ENCODE data around the gene GNG12. TPM values are rescaled to one million over a fixed set of nuclear protein-coding genes. Genes with fewer than 3 reads are reported as not detected.

The GNG12 gene
- total RNA-seq, 3 donors from 2014 or later = 85.0 to 191 (median 158) TPM

DNA sequence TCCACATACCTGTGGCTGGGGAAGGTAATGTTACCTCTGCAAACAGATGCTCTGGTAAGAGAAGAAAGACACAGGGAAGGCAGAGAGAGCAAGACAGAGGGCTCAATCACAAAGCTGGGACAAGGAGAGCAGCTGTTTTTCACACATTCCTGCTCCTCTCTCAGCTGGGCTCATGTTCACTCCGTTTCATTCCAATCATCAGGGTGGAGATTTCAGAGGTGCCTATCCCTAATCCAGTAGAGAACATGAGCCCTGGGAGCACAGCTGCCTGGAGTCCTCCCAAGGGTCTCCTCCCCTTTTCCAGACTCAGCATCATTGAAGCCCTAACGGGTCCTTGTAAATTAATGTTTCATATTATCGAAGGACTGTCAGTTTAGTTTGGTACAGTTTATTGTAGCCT is 128.9 kb downstream of the GNG12 start:
- no peaks in the 10 kb centered on the region for H3K36me3 ChIP-seq (ENCODE audit: low read depth)
- ATAC-seq (no peak), DNase-seq (no peak)
- H3K9me3 ChIP-seq = no peaks in the 10 kb centered on the region
- TF ChIP-seq CTCF (IDR thresholded peaks at IDR 0.05) = no peak
- intact Hi-C loops (cut with DNase I, micrococcal nuclease) = no loop called here
- peaks cover 12% of the 10 kb centered on the region for H3K4me1 ChIP-seq (ENCODE audit: low read depth)
- H3K4me3 ChIP-seq = no peak overlapping the region

DNA sequence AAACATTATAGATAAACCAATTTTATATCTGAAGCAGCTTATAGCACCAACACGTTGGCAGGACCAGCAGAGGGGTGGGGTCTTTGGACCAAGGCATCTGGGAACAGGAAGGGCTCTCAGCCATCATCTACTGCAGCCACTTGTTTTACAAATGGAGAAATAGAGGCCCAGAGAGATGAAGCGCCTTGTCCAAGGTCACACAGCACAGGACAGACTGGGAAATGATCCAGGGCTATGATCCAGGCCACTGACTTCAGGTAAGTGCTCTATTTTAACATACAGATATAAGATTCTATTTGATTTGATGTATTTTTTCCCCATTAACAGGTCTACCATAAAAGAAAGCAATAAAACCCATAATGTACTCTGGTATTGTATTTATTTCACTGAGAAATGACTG is 131.4 kb downstream of the GNG12 start:
- intact Hi-C loops (cut with DNase I, micrococcal nuclease) = no loop called here
- no peak for TF ChIP-seq CTCF (IDR thresholded peaks at IDR 0.05)

DNA sequence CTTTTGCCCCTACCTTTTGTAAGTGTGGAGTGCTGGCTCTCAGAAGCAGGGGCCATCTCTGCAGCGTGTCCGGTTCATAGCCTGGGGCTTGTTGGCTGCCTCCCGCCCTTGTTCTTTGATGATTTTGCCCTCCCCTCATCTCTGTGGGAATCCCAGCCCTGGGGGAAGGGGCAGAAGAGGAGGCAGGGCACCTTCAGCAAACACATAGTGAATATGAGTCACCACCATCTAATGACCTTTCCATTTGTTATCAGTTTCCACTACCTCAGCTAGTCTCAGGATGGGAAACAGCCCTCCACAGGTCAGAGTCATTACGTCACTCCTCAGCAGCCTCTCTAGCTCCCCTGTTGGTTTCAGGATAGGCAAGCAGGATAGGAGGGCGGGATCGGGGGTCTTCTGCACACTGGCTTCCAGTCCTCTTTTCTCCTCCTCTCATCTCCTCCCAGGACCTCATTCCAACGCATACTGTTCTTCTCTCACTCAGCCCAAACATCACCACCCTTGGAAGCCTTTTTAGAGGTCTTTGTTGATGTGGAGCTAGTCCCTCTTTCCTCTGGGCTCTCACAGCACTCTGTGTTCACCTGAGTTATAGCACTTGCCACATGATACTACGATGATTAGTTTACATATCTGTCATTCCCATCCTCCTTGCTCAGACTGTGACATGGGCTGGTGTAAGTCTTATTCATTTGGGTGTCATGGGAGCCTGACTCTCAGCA is 132.4 kb downstream of the GNG12 start:
- Histone ChIP-seq H3K4me3 (no peak overlapping the region), H3K9me3 (no peaks in the 10 kb centered on the region)
- no peak for DNase-seq

More for the DNA sequence above, 131.4 kb downstream of the GNG12 start:
- no peak overlapping the region for H3K4me3 ChIP-seq
- H3K9me3 ChIP-seq = no peaks in the 10 kb centered on the region
- DNase-seq = no peak
- no peaks in the 10 kb centered on the region for H3K4me1 ChIP-seq (ENCODE audit: low read depth)
- no peak for ATAC-seq
- no peaks in the 10 kb centered on the region for H3K36me3 ChIP-seq (ENCODE audit: low read depth)

DNA sequence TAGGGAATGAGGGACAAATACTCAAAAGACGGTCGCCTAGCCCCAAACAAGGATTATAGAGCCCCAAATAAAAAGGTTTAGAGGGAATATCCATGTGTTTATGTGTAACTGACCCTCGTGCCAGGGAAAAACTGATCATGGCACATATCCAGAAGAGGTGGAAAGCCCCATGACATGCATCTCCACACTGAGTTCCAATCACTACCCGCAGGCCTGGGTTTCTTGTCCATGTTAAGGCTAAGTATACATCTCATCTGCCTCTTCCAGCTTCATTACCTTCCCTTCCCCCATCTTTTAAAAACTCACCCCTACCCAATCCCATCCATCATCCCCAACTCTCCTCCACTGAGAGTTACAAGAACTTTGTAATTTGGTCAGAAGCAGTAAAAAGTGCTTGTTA is 133.0 kb downstream of the GNG12 start:
- intact Hi-C loops (cut with DNase I, micrococcal nuclease) = no loop called here
- no peak for TF ChIP-seq CTCF (IDR thresholded peaks at IDR 0.05)
- H3K9me3 ChIP-seq = no peaks in the 10 kb centered on the region
- no peaks in the 10 kb centered on the region for H3K36me3 ChIP-seq (ENCODE audit: low read depth)
- no peaks in the 10 kb centered on the region for H3K4me1 ChIP-seq (ENCODE audit: low read depth)
- ATAC-seq = no peak
- no peak overlapping the region for H3K4me3 ChIP-seq
- DNase-seq = no peak

More for the DNA sequence above, 132.4 kb downstream of the GNG12 start:
- no peak for TF ChIP-seq CTCF (IDR thresholded peaks at IDR 0.05)
- ATAC-seq = peak; percentile 66
- intact Hi-C loops (cut with DNase I, micrococcal nuclease) = no loop called here
- Histone ChIP-seq H3K4me1 (ENCODE audit: low read depth) (no peaks in the 10 kb centered on the region), H3K36me3 (ENCODE audit: low read depth) (no peaks in the 10 kb centered on the region)

DNA sequence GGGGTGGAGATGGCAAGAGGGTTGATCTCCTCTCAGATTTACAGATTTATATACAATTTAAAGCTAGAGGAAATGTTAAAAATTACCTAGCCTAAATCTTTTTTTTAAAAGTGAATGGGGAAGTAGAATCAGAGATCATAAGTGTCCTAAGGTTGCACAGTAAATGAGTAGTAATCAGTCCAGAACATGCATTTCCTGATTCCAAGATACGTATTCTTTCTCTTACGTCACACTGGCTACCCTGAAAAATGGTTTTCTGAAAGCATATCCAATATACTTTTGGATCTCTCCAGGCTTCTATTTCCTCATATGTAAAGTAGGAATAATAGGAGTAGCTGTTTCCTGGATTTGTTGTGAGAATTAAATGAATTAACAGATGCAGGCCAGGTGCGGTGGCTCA is 136.6 kb downstream of the GNG12 start:
- intact Hi-C loops (cut with DNase I, micrococcal nuclease) = no loop called here
- ATAC-seq = peak; percentile 42
- H3K4me1 ChIP-seq (ENCODE audit: low read depth) = no peaks in the 10 kb centered on the region

More for the DNA sequence above, 136.6 kb downstream of the GNG12 start:
- Histone ChIP-seq H3K4me3 (no peak overlapping the region), H3K9me3 (no peaks in the 10 kb centered on the region), H3K36me3 (ENCODE audit: low read depth) (no peaks in the 10 kb centered on the region)
- no peak for DNase-seq
- TF ChIP-seq CTCF (IDR thresholded peaks at IDR 0.05) = no peak

Measured in mucosa of descending colon (tissue), 3 donors.